Measurements from ENCODE around the gene CD52.

Gene CD52

DNA sequence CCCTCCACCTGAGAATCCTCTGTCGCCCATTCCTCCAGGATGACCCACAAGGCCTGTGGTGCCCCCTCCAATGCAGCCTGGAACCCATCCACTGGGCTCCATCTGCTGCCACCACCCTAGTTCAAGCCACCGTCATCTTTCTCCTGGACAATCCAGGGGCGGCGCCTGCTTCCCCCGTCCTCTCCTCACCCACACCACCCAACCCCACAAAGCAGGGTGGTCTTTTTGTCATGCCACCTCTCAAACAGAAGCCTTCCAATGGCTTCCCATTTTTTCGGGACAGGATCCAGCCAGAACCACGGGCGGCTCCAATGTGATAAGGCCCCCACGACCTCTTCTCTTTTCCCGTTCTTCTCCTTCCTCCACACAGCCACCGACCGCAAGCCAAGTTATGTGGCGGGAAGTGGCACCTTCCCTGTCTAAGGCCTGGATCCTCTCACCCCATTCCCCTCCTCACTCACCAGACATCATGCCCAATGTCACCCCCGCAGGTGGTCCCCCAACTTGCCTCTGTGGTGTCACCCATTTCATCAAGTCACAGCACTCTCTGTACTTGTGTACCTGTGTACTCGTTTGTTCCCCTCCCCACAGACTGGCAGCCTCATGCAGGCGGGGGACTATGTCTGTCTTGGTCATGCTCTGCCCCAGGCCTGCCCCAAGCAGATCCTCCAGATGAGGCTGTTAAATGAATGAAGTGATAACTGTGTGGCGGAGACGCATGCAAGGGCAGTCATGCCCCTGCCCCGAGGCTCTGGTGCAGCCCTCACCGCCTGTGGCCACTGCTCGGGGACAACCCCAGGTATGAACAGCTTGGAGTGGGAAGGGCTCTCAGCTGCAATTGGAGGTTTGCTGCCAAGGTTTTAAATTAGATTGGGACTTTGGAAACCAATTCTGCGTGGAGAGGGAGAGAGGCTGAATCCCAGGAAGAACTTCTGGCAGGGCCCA lies 22.3 kb upstream of the CD52 start:
- H3K4me2 ChIP-seq (ENCODE audit: low read length): no peak overlapping the region
- no peaks in the 10 kb centered on the region for H3K36me3 ChIP-seq (ENCODE audit: control insufficient read depth, insufficient read depth, low read length)
- H3K27me3 ChIP-seq (ENCODE audit: control insufficient read depth, insufficient read depth, low read length): no peaks in the 10 kb centered on the region
- H2AFZ ChIP-seq: no peak overlapping the region
- no peaks in the 10 kb centered on the region for H3K4me1 ChIP-seq
- H3K79me2 ChIP-seq: no peaks in the 10 kb centered on the region
- no peaks in the 10 kb centered on the region for H3K9me3 ChIP-seq (ENCODE audit: control insufficient read depth, low read length)
- no peak overlapping the region for H3K9ac ChIP-seq
- no peak overlapping the region for H3K27ac ChIP-seq
- no peak overlapping the region for H3K4me3 ChIP-seq (ENCODE audit: low read depth, low read length)
- TF ChIP-seq, protein P1, sequence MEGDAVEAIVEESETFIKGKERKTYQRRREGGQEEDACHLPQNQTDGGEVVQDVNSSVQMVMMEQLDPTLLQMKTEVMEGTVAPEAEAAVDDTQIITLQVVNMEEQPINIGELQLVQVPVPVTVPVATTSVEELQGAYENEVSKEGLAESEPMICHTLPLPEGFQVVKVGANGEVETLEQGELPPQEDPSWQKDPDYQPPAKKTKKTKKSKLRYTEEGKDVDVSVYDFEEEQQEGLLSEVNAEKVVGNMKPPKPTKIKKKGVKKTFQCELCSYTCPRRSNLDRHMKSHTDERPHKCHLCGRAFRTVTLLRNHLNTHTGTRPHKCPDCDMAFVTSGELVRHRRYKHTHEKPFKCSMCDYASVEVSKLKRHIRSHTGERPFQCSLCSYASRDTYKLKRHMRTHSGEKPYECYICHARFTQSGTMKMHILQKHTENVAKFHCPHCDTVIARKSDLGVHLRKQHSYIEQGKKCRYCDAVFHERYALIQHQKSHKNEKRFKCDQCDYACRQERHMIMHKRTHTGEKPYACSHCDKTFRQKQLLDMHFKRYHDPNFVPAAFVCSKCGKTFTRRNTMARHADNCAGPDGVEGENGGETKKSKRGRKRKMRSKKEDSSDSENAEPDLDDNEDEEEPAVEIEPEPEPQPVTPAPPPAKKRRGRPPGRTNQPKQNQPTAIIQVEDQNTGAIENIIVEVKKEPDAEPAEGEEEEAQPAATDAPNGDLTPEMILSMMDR (IDR thresholded peaks at IDR 0.05): no peak

DNA sequence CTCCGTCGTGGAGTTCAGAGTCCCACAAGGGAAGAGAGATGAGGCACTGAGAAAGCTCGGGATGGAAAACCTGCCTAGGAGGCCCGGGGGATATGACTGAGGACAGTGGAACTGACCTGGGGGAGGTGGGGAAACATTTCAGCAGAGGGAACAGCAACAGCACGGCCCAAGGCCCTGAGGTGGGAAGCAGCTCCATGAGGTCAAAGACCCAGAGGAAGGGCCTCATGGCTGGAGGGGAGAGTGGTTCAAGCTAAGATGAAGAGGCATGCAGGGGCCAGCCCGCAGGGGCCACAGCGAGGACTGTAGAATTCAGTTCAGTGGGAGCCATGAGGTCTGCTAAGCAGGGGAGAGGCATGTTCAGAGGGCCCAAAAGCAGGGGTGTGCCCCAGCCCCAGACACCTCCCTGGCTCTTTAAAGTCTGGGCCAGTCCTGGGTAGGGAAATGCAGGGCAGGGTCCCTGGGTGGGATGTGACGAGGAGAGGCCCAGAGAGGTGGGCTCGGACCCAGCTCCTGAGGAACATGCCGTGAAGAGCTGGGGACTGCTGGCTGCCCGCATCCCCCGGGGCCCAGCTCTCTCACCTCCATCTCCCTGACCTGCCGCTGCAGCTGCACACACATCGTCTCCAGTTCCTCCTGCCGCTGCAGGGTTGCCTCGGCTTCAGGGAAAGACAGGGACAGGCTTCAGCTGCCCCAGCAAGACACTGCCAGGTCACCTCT lies 21.3 kb upstream of the CD52 start:
- Histone ChIP-seq H2AFZ (no peak overlapping the region), H3K4me2 (ENCODE audit: low read length) (no peak overlapping the region), H3K27ac (no peak overlapping the region), H3K4me1 (no peaks in the 10 kb centered on the region), H3K9me3 (ENCODE audit: control insufficient read depth, low read length) (no peaks in the 10 kb centered on the region), H3K9ac (no peak overlapping the region), H3K36me3 (ENCODE audit: control insufficient read depth, insufficient read depth, low read length) (no peaks in the 10 kb centered on the region), H3K79me2 (no peaks in the 10 kb centered on the region), H3K27me3 (ENCODE audit: control insufficient read depth, insufficient read depth, low read length) (no peaks in the 10 kb centered on the region), H3K4me3 (ENCODE audit: low read depth, low read length) (no peak overlapping the region)
- TF ChIP-seq, protein P1 (IDR thresholded peaks at IDR 0.05): no peak

DNA sequence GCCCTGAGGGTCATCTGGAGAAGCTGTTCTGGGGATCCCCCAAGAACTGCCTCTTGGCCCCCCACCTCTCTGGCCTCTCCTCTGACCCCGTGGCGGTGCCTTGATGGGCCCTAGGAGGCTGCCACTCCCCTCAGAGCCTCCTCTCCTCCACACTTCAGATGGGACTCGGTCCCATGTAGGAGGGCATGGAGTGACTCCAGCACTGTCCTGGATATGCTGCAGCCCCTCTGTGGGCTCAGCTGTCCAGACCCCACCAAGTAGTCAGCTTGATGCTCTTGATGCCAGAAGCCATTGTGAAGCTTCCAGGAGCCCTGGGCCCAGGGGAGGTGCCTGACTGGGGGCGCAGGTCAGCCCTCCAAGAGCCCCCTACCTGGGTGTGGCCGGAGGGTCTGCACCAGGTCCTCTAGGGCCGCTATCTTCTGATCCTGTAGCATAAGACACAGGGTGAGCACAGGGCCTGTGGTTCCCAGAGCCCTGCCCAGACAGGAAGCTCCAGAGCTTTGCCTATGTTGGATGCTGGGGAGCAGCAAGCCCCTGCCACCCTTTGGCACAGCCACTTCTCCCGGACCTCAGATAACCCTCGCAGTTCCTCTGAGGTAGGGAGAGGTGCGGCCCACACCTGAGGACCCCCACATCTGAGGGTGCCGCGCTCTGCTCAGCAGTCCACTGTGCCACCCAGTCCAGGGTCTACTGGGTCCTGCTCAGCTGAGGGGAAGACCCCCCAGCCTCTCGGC lies 20.5 kb upstream of the CD52 start:
- Histone ChIP-seq H3K9me3 (ENCODE audit: control insufficient read depth, low read length) (no peaks in the 10 kb centered on the region), H3K27ac (no peak overlapping the region), H3K36me3 (ENCODE audit: control insufficient read depth, insufficient read depth, low read length) (no peaks in the 10 kb centered on the region), H3K4me3 (ENCODE audit: low read depth, low read length) (no peak overlapping the region), H3K9ac (no peak overlapping the region), H3K4me2 (ENCODE audit: low read length) (no peak overlapping the region), H3K79me2 (no peaks in the 10 kb centered on the region), H2AFZ (no peak overlapping the region), H3K4me1 (no peaks in the 10 kb centered on the region), H3K27me3 (ENCODE audit: control insufficient read depth, insufficient read depth, low read length) (no peaks in the 10 kb centered on the region)
- TF ChIP-seq, protein P1 (IDR thresholded peaks at IDR 0.05): no peak

DNA sequence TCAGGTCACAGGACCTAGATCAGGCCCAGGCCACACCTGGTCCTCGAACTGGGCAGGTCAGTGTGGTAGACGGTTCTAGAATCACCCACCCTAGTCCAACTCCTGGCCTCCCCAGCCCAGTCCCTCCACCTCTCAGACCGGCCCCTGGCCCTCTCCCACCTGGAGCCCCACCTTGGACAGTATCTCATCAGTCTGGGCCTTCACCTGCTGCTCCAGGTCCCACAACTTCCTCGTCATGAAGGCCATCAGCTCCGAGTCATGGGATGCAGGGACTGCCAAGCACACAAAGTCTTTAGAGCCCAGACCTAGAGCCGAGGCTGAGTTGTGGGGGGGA lies 20.0 kb upstream of the CD52 start:
- Histone ChIP-seq H3K79me2 (no peaks in the 10 kb centered on the region), H3K27ac (no peak overlapping the region), H3K4me3 (ENCODE audit: low read depth, low read length) (no peak overlapping the region), H3K4me2 (ENCODE audit: low read length) (no peak overlapping the region), H3K36me3 (ENCODE audit: control insufficient read depth, insufficient read depth, low read length) (no peaks in the 10 kb centered on the region), H2AFZ (no peak overlapping the region), H3K4me1 (no peaks in the 10 kb centered on the region), H3K27me3 (ENCODE audit: control insufficient read depth, insufficient read depth, low read length) (no peaks in the 10 kb centered on the region), H3K9ac (no peak overlapping the region), H3K9me3 (ENCODE audit: control insufficient read depth, low read length) (no peaks in the 10 kb centered on the region)
- TF ChIP-seq, protein P1 (IDR thresholded peaks at IDR 0.05): no peak
